ENCODE measurements around the gene RYR3. TPM values are rescaled to one million over a fixed set of nuclear protein-coding genes. Genes with fewer than 3 reads are reported as not detected.
A peak's percentile ranks its signal among the peaks of the same experiment; 100 is the strongest.

Gene RYR3
- polyA plus RNA-seq, 5 donors, result 6.2 to 12.0 (median 11.2) TPM

- no peak for DNase-seq
These were observed 69.6 kb downstream of the RYR3 start for GRCh38 chr15:33380406-33380805.

GRCh38 chr15:33382491-33382890 lies 71.7 kb downstream of the RYR3 start:
- no peak for DNase-seq

GRCh38 chr15:33384307-33384706 lies 73.5 kb downstream of the RYR3 start:
- DNase-seq, result no peak

GRCh38 chr15:33392453-33392852 lies 81.7 kb downstream of the RYR3 start:
- no peak for DNase-seq

- DNase-seq, result no peak
These were observed 82.8 kb downstream of the RYR3 start for GRCh38 chr15:33393546-33393945.

GRCh38 chr15:33395321-33395720 lies 84.6 kb downstream of the RYR3 start:
- no peak for DNase-seq

- no peak for DNase-seq
These were observed 85.1 kb downstream of the RYR3 start for GRCh38 chr15:33395846-33396245.

- no peak for DNase-seq
These were observed 85.7 kb downstream of the RYR3 start for GRCh38 chr15:33396475-33396874.

GRCh38 chr15:33398555-33398954 lies 87.8 kb downstream of the RYR3 start:
- no peak for DNase-seq

- no peak for DNase-seq
These were observed 90.2 kb downstream of the RYR3 start for GRCh38 chr15:33400941-33401340.

GRCh38 chr15:33402600-33402999 lies 91.8 kb downstream of the RYR3 start:
- no peak for DNase-seq

- no peak for DNase-seq
These were observed 94.3 kb downstream of the RYR3 start for GRCh38 chr15:33405096-33405495.

- no peak for DNase-seq
These were observed 101.1 kb downstream of the RYR3 start for GRCh38 chr15:33411596-33412540.

- no peak for DNase-seq
These were observed 108.9 kb downstream of the RYR3 start for GRCh38 chr15:33419701-33420100.

GRCh38 chr15:33424025-33424424 lies 113.3 kb downstream of the RYR3 start:
- no peak for DNase-seq

- peak in 1 of 2 donors; percentile 6 for DNase-seq
These were observed 114.4 kb downstream of the RYR3 start for GRCh38 chr15:33425142-33425541.

GRCh38 chr15:33430577-33430976 lies 119.8 kb downstream of the RYR3 start:
- DNase-seq, result no peak

- DNase-seq, result no peak
These were observed 123.1 kb downstream of the RYR3 start for GRCh38 chr15:33433821-33434220.

- no peak for DNase-seq
These were observed 127.6 kb downstream of the RYR3 start for GRCh38 chr15:33438396-33438795.

- no peak for DNase-seq
These were observed 130.1 kb downstream of the RYR3 start for GRCh38 chr15:33440900-33441299.

GRCh38 chr15:33442449-33442848 lies 131.7 kb downstream of the RYR3 start:
- DNase-seq, result no peak

- DNase-seq, result no peak
These were observed 132.9 kb downstream of the RYR3 start for GRCh38 chr15:33443708-33444107.

GRCh38 chr15:33445984-33446383 lies 135.2 kb downstream of the RYR3 start:
- DNase-seq, result no peak

GRCh38 chr15:33448151-33448550 lies 137.4 kb downstream of the RYR3 start:
- DNase-seq, result no peak
